HEK293 (cell line): ENCODE measurements around the gene ZCCHC14.

Source experiments
- CTCF ChIP-seq: fragments of 450-650 bp; formaldehyde crosslinking; IDR thresholded peaks from 2 replicates; pipeline ENCODE4 v1.5.1; 2016; ENCODE audit warnings: missing biosample characterization, missing genetic modification characterization
- PATZ1 ChIP-seq: fragments of 450-650 bp; formaldehyde crosslinking; IDR thresholded peaks from 2 replicates; pipeline ENCODE4 v1.5.1; 2016; ENCODE audit warnings: missing biosample characterization, missing genetic modification characterization
- ZFP41 ChIP-seq: fragments of 450-650 bp; formaldehyde crosslinking; IDR thresholded peaks from 2 replicates; pipeline ENCODE4 v1.5.1; 2016; ENCODE audit warnings: missing biosample characterization, missing genetic modification characterization, borderline replicate concordance
- ZNF623 ChIP-seq: fragments of 450-650 bp; formaldehyde crosslinking; IDR thresholded peaks from 2 replicates; pipeline ENCODE4 v1.5.1; 2016; ENCODE audit warnings: missing biosample characterization, missing genetic modification characterization

GRCh38 chr16:87457061-87457611, 35.7 kb downstream of the ZCCHC14 start:
- TF ChIP-seq CTCF (tag by site-specific recombination) (no peak), ZFP41 (tag by site-specific recombination) (no peak), ZNF623 (tag by site-specific recombination) (no peak), PATZ1 (tag by site-specific recombination) (no peak)
